Mesenchymal stem cell (in vitro differentiated cells and primary cell): ENCODE data around the gene RSPH3.
"Not testable (repeated sequence)": the region's sequence is repeated elsewhere in the genome, so short reads cannot be mapped to it uniquely, and the experiment has no call there.

Source experiments
- DNase-seq: peaks from one replicate; pipeline ENCODE4 v3.0.0-alpha.2; 2013
- H2AFZ ChIP-seq: one replicate; pipeline ENCODE4 v1.6.1; 2013; ENCODE audit warnings: low read depth, mild to moderate bottlenecking, control low read depth, inconsistent platforms, low read length, moderate library complexity
- H2AK5ac ChIP-seq: 2 replicates; pipeline ENCODE4 v1.6.1; 2013; ENCODE audit warnings: low read length, moderate library complexity, mild to moderate bottlenecking, inconsistent platforms; ENCODE audit not compliant: severe bottlenecking
- H2BK120ac ChIP-seq: one replicate; pipeline ENCODE4 v1.6.1; 2013; ENCODE audit warnings: low read depth, mild to moderate bottlenecking, inconsistent platforms, low read length, moderate library complexity
- H2BK12ac ChIP-seq, 2 experiments: one replicate each; pipeline ENCODE4 v1.6.1; 2013; ENCODE audit warnings: inconsistent platforms in 2 of 2, low read length in 2 of 2, mild to moderate bottlenecking in 2 of 2, moderate library complexity in 2 of 2, control low read depth in 1 of 2
- H2BK15ac ChIP-seq: one replicate; pipeline ENCODE4 v1.6.1; 2013; ENCODE audit warnings: mild to moderate bottlenecking, low read depth, inconsistent platforms; ENCODE audit not compliant: poor library complexity, severe bottlenecking
- H2BK5ac ChIP-seq: 2 replicates; pipeline ENCODE4 v1.6.1; 2013; ENCODE audit warnings: low read depth, mild to moderate bottlenecking, low read length, control low read depth, inconsistent platforms; ENCODE audit not compliant: poor library complexity, severe bottlenecking
- H3K14ac ChIP-seq, 2 experiments: one replicate each; pipeline ENCODE4 v1.6.1; 2013; ENCODE audit warnings: inconsistent platforms in 2 of 2, low read length in 2 of 2, control low read depth in 1 of 2, mild to moderate bottlenecking in 1 of 2, moderate library complexity in 1 of 2
- H3K18ac ChIP-seq, 2 experiments: one replicate each; pipeline ENCODE4 v1.6.1; 2013; ENCODE audit warnings: inconsistent platforms in 2 of 2, low read length in 2 of 2, control low read depth in 1 of 2, low read depth in 1 of 2, mild to moderate bottlenecking in 1 of 2
- H3K23ac ChIP-seq, 2 experiments: one replicate each; pipeline ENCODE4 v1.6.1; 2013; ENCODE audit warnings: inconsistent platforms in 2 of 2, low read length in 2 of 2, mild to moderate bottlenecking in 2 of 2, moderate library complexity in 2 of 2, control low read depth in 1 of 2
- H3K27ac ChIP-seq: 2 replicates; pipeline ENCODE4 v1.5.1; 2013; ENCODE audit warnings: mild to moderate bottlenecking, moderate library complexity, low read length, control low read depth, inconsistent platforms; ENCODE audit not compliant: poor library complexity, severe bottlenecking
- H3K27me3 ChIP-seq, 2 experiments: 2 replicates each; pipeline versions ENCODE4 v1.6.1 to v1.7.0; 2013; ENCODE audit warnings: low read length in 2 of 2, mild to moderate bottlenecking in 2 of 2, moderate library complexity in 2 of 2, control low read depth in 1 of 2, inconsistent platforms in 1 of 2; ENCODE audit not compliant: control insufficient read depth in 1 of 2, insufficient read depth in 1 of 2
- H3K36me3 ChIP-seq, 2 experiments: 2 replicates each; pipeline versions ENCODE4 v1.6.1 to v1.7.0; 2013; ENCODE audit warnings: low read length in 2 of 2, control low read depth in 1 of 2, inconsistent platforms in 1 of 2, low read depth in 1 of 2, mild to moderate bottlenecking in 1 of 2; ENCODE audit not compliant: insufficient read depth in 2 of 2, control insufficient read depth in 1 of 2
- H3K4ac ChIP-seq, 2 experiments: one replicate each; pipeline ENCODE4 v1.6.1; 2013; ENCODE audit warnings: inconsistent platforms in 2 of 2, low read length in 2 of 2, mild to moderate bottlenecking in 2 of 2, moderate library complexity in 2 of 2, control low read depth in 1 of 2, low read depth in 1 of 2
- H3K4me1 ChIP-seq: 2 replicates; pipeline ENCODE4 v1.6.1; 2013; ENCODE audit warnings: low read depth, low read length, control low read depth; ENCODE audit not compliant: control insufficient read depth, insufficient read depth
- H3K4me2 ChIP-seq: 2 replicates; pipeline ENCODE4 v1.6.1; 2013; ENCODE audit warnings: low read length, mild to moderate bottlenecking, inconsistent platforms; ENCODE audit not compliant: poor library complexity, severe bottlenecking
- H3K4me3 ChIP-seq, 2 experiments: 2 replicates each; pipeline versions ENCODE4 v1.5.1 to v1.7.0; 2013; ENCODE audit warnings: low read length in 2 of 2, mild to moderate bottlenecking in 2 of 2, control low read depth in 1 of 2, low read depth in 1 of 2; ENCODE audit not compliant: insufficient read depth in 1 of 2
- H3K79me1 ChIP-seq: replicated peaks from 2 replicates; pipeline ENCODE4 v1.6.1; 2013; ENCODE audit warnings: mild to moderate bottlenecking, control low read depth, low read length, inconsistent platforms; ENCODE audit not compliant: poor library complexity, severe bottlenecking
- H3K9ac ChIP-seq: 2 replicates; pipeline ENCODE4 v1.7.0; 2013; ENCODE audit warnings: mild to moderate bottlenecking, low read length, moderate library complexity
- H3K9me3 ChIP-seq: 2 replicates; pipeline ENCODE4 v1.7.0; 2013; ENCODE audit warnings: mild to moderate bottlenecking, low read length; ENCODE audit not compliant: control insufficient read depth
- H4K8ac ChIP-seq: one replicate; pipeline ENCODE4 v1.6.1; 2013; ENCODE audit warnings: inconsistent platforms, mild to moderate bottlenecking, low read length, moderate library complexity
- H4K91ac ChIP-seq: one replicate; pipeline ENCODE4 v1.6.1; 2013; ENCODE audit warnings: mild to moderate bottlenecking, low read length, inconsistent platforms
- WGBS: methylation state at CpG from one replicate; pipeline ENCODE4 v1.1.7; 2013; ENCODE audit warnings: mixed read lengths; 5-methylcytosine and 5-hydroxymethylcytosine counted together

RSPH3 gene

GRCh38 chr6:159038318-159038717, 38.3 kb upstream of the RSPH3 start:
- 95% methylated on average over 9 of the region's 12 CpGs for WGBS
- not testable (repeated sequence) for H2AFZ ChIP-seq, H3K9me3 ChIP-seq, H2BK120ac ChIP-seq, H2BK12ac ChIP-seq, H3K27ac ChIP-seq, H3K79me1 ChIP-seq, H3K14ac ChIP-seq, H4K8ac ChIP-seq, H2BK5ac ChIP-seq, H3K27me3 ChIP-seq, H3K4ac ChIP-seq, H3K4me1 ChIP-seq, H3K18ac ChIP-seq, DNase-seq, H2AK5ac ChIP-seq, H4K91ac ChIP-seq, H2BK15ac ChIP-seq, H3K4me2 ChIP-seq, H3K23ac ChIP-seq, H3K36me3 ChIP-seq
- Histone ChIP-seq H3K4me3 (peak overlapping the region in 1 of 2 experiments; percentile 19), H3K9ac (peak overlapping the region; percentile 69)

DNA sequence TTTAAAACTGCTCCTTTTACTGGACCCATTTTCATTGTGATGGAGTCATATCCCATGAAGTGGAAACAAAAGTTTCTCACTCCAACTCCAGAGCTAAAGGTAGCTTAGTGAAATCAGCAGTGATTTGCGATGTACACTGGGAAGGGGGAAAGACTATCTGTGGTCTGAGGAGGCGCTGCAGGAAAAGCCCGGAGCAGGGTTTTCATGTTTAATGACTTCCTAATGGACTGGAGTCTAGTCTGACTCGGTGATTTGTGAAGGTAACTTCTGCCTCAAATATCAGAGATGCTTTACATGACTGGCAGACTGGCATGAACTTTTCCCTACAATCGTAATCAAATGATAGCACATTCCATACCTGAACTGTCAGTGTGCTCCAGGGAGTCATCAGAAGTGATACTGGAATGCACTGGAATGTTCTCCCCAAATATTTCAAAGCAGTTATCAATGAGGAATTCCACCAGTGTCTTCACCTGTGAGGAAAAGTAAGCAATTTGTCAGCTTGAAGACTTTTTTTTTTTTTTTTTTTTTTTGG, 37.8 kb upstream of the RSPH3 start:
- H3K36me3 ChIP-seq: no peaks in the 10 kb centered on the region
- no peak overlapping the region for H2BK15ac ChIP-seq
- peaks cover 0 to 6% of the 10 kb centered on the region in 2 experiments for H3K27me3 ChIP-seq
- H3K4ac ChIP-seq: no peak overlapping the region
- H3K79me1 ChIP-seq: no peaks in the 10 kb centered on the region
- H3K9me3 ChIP-seq: no peaks in the 10 kb centered on the region
- no peak for DNase-seq
- H3K18ac ChIP-seq: no peak overlapping the region
- no peak overlapping the region for H4K91ac ChIP-seq
- H2AK5ac ChIP-seq: no peak overlapping the region
- peak overlapping the region; percentile 69 for H3K9ac ChIP-seq
- H3K4me1 ChIP-seq: no peaks in the 10 kb centered on the region
- no peak overlapping the region for H2AFZ ChIP-seq
- no peak overlapping the region for H2BK12ac ChIP-seq
- no peak overlapping the region for H3K23ac ChIP-seq
- 82% methylated on average over 5 of the region's 5 CpGs for WGBS
- no peak overlapping the region for H2BK120ac ChIP-seq
- no peak overlapping the region for H2BK5ac ChIP-seq
- H3K4me2 ChIP-seq: no peak overlapping the region
- H3K14ac ChIP-seq: no peak overlapping the region
- no peak overlapping the region for H4K8ac ChIP-seq
- H3K4me3 ChIP-seq: no peak overlapping the region
- H3K27ac ChIP-seq: no peak overlapping the region

DNA sequence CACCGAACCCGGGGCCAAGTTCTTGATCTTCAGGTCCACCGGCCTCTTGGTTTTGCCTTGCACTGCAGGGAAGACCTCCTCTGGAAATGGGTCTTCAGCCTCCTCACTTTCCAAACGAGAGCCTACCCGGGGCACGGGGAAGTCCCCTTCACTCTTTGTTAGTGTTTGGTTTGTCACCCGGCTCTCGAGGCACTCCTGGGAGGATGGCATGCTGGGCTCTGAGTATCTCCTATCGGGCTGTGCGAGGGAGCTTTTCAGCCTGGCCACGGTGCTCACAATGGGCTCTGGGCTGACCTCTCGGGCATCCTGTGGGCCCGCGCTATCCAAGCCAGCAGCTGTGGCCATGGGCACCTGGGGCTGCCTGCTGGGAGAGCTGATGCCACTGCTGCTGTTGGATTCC, 36.7 kb upstream of the RSPH3 start:
- Histone ChIP-seq H3K79me1 (no peaks in the 10 kb centered on the region), H2AK5ac (no peak overlapping the region), H3K23ac (no peak overlapping the region), H4K8ac (no peak overlapping the region), H3K4me1 (no peaks in the 10 kb centered on the region), H3K4me3 (no peak overlapping the region), H2BK12ac (no peak overlapping the region), H2BK15ac (no peak overlapping the region), H3K14ac (no peak overlapping the region), H3K9ac (no peak overlapping the region), H4K91ac (no peak overlapping the region), H3K18ac (no peak overlapping the region), H3K4ac (no peak overlapping the region), H3K36me3 (no peaks in the 10 kb centered on the region), H2BK120ac (no peak overlapping the region), H3K27me3 (peaks cover 0 to 6% of the 10 kb centered on the region in 2 experiments), H3K4me2 (no peak overlapping the region), H2AFZ (no peak overlapping the region), H2BK5ac (no peak overlapping the region), H3K9me3 (no peaks in the 10 kb centered on the region), H3K27ac (no peak overlapping the region)
- DNase-seq: no peak
- 92% methylated on average over 14 of the region's 14 CpGs for WGBS

GRCh38 chr6:159035891-159036290, 35.9 kb upstream of the RSPH3 start:
- no peak overlapping the region for H4K91ac ChIP-seq
- no peak for DNase-seq
- no peak overlapping the region for H2AFZ ChIP-seq
- no peak overlapping the region for H3K9ac ChIP-seq
- H2BK12ac ChIP-seq: peak overlapping the region in 1 of 2 experiments; percentile 34
- H2BK15ac ChIP-seq: no peak overlapping the region
- no peak overlapping the region for H4K8ac ChIP-seq
- no peak overlapping the region for H2BK5ac ChIP-seq
- no peak overlapping the region for H3K14ac ChIP-seq
- no peak overlapping the region for H3K23ac ChIP-seq
- H3K4ac ChIP-seq: no peak overlapping the region
- no peak overlapping the region for H3K27ac ChIP-seq
- H3K18ac ChIP-seq: no peak overlapping the region
- no peak overlapping the region for H3K4me2 ChIP-seq
- H3K27me3 ChIP-seq: peaks cover 0 to 2% of the 10 kb centered on the region in 2 experiments
- H2AK5ac ChIP-seq: no peak overlapping the region
- no peaks in the 10 kb centered on the region for H3K9me3 ChIP-seq
- H3K36me3 ChIP-seq: no peaks in the 10 kb centered on the region
- H3K4me3 ChIP-seq: no peak overlapping the region
- H3K79me1 ChIP-seq: no peaks in the 10 kb centered on the region
- H2BK120ac ChIP-seq: no peak overlapping the region
- WGBS: 83% methylated on average over 17 of the region's 17 CpGs
- no peaks in the 10 kb centered on the region for H3K4me1 ChIP-seq
